Fibroblast of pulmonary artery (primary cell): ENCODE data around the gene SAMSN1.

ENCODE experiments used
- DNase-seq: peaks from one replicate; pipeline ENCODE4 v3.0.0-alpha.2; 2010; ENCODE audit warnings: low read depth
- H3K4me3 ChIP-seq: replicated peaks from 2 replicates; pipeline ENCODE4 v1.5.1; 2011; ENCODE audit warnings: low read depth, mild to moderate bottlenecking, control low read depth, low read length, moderate library complexity
- CTCF ChIP-seq: IDR thresholded peaks from 2 replicates; pipeline ENCODE4 v1.5.1; 2011; ENCODE audit warnings: mild to moderate bottlenecking, control low read depth, low read length, inconsistent platforms; ENCODE audit errors: missing control alignments

The SAMSN1 gene

GRCh38 chr21:14541841-14542490 lies 4.1 kb downstream of the SAMSN1 start:
- peak; percentile 32 for DNase-seq
- no peak overlapping the region for H3K4me3 ChIP-seq
- no peak for TF ChIP-seq CTCF

GRCh38 chr21:14538483-14538882 lies 7.6 kb downstream of the SAMSN1 start:
- H3K4me3 ChIP-seq: no peak overlapping the region
- no peak for DNase-seq
- TF ChIP-seq CTCF: no peak

DNA sequence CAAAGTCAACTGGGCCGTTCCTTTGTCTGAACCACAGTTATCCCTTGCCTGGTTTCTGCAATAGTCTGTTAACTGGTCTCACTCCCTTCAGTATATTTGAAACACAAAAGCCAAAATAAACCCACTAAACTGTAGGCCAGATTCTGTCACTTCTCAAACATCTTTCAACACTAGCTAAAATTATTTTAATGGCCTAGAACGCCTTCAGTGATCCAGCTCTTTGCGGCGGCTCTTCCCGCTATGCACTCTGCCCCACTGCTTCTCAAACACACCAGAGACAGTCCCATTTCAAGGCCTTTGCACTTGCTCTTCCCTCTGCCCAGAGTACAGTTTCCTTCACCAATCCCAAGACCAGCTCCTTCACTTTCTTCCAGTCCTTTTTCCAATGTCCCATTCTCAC lies 9.2 kb downstream of the SAMSN1 start:
- TF ChIP-seq CTCF: no peak
- H3K4me3 ChIP-seq: no peak overlapping the region

DNA sequence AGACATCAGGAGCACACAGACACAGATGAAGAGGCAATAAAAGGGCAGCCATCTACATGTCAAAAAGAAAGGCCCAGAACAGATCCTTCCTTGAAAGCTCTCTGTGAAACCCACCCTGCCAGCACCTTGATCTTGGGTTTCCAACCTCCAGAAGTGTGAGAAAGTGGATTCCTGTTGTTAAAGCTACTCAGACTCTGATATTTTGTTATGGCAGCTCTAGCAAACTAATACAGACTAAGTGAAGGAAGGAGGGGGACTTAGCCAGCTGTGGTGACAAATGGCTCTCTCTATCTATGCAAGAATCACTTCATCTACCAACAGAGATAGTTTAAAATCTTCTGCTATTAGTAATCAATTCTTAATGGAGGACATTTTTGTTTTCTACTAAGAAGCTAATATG lies 10.4 kb downstream of the SAMSN1 start:
- H3K4me3 ChIP-seq: no peak overlapping the region
- no peak for DNase-seq
- no peak for TF ChIP-seq CTCF

More for the DNA sequence above, 9.2 kb downstream of the SAMSN1 start:
- no peak for DNase-seq

DNA sequence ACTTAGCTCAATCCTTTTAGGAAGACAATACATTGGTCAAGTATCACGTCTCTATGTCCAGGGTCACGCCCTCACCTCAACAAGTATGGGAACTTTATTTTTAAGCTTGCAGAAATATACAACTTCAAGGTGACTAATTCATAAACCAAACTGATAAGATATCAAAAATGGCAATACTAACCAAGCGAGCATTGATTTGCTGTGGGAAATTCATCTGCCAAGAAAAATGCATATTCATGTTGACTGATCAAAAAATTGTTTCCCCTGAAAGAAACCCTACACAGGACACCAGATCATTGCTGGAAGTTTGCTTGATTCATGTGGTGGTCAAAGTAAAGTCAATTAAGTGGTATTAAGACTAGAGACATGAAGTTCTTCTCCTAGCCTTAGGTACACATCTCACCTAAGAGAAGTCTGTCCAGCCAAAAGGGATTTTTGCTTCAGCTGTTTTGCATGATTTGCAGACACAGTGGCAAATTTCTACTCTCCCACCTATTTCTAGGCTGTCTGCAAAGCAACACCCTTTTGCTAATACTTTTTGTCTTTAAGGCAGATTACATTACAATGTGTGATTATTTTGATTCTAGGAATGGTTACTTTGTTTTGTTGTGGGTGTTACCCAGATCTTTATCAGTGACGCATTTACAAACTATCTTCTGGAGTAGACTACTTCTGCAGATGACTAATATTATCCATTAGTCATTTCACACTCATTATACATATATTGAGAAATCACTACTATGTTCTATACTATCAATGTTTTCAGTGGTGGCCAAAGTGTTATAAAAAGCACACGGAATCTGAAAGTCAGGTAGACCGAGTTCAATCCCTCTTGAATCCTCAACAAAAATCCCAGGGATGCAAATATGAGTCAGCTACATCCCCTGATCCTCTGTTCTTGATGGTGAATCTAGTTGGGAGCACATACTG lies 12.4 kb downstream of the SAMSN1 start:
- H3K4me3 ChIP-seq: no peak overlapping the region
- no peak for TF ChIP-seq CTCF
- DNase-seq: peak; percentile 70

DNA sequence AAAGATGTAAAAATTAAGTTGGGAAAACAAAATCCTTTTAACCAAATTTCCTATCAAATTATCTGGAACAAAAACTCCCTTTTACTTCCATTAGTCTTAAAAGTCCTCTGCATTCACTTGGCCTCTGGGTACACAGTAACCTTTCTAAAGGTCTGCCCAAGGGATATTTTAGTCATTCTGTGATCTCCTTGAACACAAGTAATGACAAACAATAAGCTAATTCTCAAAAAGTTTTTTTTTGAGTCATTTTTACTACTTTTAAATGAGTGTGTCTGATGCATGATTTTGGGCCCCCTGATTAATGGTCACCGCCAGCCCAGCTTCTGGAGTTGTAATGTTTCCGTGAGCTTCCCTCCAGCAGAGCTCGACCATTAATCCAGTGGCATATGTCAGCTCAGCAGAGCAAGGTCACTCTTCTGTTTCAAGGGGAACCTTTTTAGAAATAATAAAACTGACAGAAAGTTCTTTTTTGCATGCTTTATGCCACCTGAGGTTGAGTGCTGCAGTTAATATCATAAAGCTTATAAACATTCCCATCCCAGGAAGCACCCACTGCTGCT lies 14.3 kb downstream of the SAMSN1 start:
- DNase-seq: no peak
- H3K4me3 ChIP-seq: no peak overlapping the region
- TF ChIP-seq CTCF: no peak
